Measurements from ENCODE around the gene BRPF1.

GRCh38 chr3:9769426-9770275 is 38.1 kb downstream of the BRPF1 start, which contains the start of gene CAMK1:
- TF ChIP-seq CTCF (IDR thresholded peaks at IDR 0.05) (no peak), POLR2A (IDR thresholded peaks at IDR 0.05) (peak in 1 of 2 donors; percentile 86)
